ENCODE data around the gene DNAAF1.
"Not testable (repeated sequence)": the region's sequence is repeated elsewhere in the genome, so short reads cannot be mapped to it uniquely, and the experiment has no call there.

DNAAF1 gene

DNA sequence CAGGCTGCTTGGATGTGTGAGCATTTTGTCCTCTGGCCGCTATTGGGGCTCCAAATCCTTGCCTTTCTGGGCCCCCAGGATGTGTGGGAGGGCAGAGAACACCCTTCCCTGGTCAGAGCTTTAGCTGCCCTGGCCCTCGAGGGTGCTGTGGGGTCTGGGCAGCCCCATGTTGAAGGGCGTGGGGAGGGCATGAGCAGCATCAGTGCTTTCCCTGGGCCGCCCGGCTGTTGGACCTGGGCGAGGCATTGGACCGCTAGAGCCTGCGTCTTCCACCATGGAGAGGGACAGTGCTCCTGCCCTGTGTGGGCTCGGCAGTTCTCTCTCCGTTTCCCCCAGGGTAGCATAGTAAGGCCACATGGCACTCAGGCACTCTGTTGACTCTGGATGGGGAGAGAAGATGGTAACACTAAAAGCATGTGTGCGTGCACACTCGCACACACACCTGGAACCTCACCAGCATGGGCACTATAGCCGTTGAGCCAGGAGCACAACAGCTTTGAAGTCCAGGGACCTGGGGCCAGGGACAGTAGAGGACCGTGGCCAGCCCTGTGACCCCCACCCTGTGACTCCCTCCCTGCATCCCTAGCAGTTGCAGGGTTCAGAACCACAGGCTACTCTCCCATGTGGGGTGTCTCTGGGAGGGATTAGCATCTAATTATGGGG lies 52.5 kb downstream of the DNAAF1 start:
- TF ChIP-seq, protein P1, sequence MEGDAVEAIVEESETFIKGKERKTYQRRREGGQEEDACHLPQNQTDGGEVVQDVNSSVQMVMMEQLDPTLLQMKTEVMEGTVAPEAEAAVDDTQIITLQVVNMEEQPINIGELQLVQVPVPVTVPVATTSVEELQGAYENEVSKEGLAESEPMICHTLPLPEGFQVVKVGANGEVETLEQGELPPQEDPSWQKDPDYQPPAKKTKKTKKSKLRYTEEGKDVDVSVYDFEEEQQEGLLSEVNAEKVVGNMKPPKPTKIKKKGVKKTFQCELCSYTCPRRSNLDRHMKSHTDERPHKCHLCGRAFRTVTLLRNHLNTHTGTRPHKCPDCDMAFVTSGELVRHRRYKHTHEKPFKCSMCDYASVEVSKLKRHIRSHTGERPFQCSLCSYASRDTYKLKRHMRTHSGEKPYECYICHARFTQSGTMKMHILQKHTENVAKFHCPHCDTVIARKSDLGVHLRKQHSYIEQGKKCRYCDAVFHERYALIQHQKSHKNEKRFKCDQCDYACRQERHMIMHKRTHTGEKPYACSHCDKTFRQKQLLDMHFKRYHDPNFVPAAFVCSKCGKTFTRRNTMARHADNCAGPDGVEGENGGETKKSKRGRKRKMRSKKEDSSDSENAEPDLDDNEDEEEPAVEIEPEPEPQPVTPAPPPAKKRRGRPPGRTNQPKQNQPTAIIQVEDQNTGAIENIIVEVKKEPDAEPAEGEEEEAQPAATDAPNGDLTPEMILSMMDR (IDR thresholded peaks at IDR 0.05; ENCODE audit: low read depth, low read length, missing control alignments), result no peak
- in situ Hi-C loops (cut with HindIII; ENCODE audit: low pct_ligation_motif_present, low sequenced_read_pairs), result no loop called here
- DNase-seq, result no peak
- no peak overlapping the region for H3K4me3 ChIP-seq (ENCODE audit: low read depth, low read length)
- H3K36me3 ChIP-seq (replicated peaks), result no peaks in the 10 kb centered on the region
- H3K27me3 ChIP-seq (replicated peaks), result no peaks in the 10 kb centered on the region
- H3K27ac ChIP-seq, result no peak overlapping the region

DNA sequence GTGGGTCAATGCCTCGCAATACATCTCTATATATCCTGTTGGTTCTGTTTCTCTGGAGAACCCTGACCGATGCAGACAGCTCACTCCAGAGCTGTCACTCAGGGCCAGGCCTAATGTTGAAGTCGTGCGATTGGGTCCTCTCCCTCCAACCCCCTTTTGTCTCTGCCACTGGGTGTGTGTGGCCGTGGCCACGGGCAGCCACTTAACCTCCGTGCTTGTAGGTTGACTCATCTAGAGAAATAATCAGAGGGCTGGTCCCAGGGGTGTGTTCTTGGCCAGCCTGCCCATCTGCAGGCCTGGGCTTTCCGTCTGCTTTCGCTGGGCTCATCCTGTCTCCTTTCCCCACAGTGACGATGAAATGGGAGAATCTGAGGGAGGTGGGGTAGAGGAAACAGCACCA lies 53.3 kb downstream of the DNAAF1 start:
- in situ Hi-C loops (cut with HindIII; ENCODE audit: low pct_ligation_motif_present, low sequenced_read_pairs), result no loop called here
- no peak overlapping the region for H3K4me3 ChIP-seq (ENCODE audit: low read depth, low read length)
- TF ChIP-seq, protein P1 (IDR thresholded peaks at IDR 0.05; ENCODE audit: low read depth, low read length, missing control alignments), result no peak
- H3K27ac ChIP-seq, result no peak overlapping the region
- DNase-seq, result peak; percentile 75
- no peaks in the 10 kb centered on the region for H3K36me3 ChIP-seq (replicated peaks)
- no peaks in the 10 kb centered on the region for H3K27me3 ChIP-seq (replicated peaks)

DNA sequence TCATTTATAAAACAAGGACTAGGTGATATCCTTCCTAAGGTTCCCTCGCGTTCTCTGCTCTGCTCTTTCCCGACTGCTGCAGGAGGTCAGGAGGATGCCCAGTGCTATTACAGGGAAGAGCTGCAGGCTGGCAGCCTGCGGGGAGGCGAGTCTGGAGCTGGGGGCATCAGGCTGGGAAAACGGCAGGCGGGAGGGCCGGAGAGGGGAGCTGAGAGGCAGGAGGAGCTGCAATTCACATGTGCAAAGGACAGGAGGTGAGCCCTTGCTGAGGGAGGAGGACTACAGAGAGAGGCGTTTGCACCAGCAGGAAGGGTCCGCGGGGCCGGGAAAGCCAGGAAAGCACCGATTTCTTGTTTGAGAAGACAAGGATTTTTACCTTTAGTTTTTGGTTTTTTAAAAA lies 54.0 kb downstream of the DNAAF1 start:
- no peaks in the 10 kb centered on the region for H3K27me3 ChIP-seq (replicated peaks)
- no peak for DNase-seq
- H3K36me3 ChIP-seq (replicated peaks), result no peaks in the 10 kb centered on the region
- TF ChIP-seq, protein P1 (IDR thresholded peaks at IDR 0.05; ENCODE audit: low read depth, low read length, missing control alignments), result no peak
- in situ Hi-C loops (cut with HindIII; ENCODE audit: low pct_ligation_motif_present, low sequenced_read_pairs), result no loop called here
- H3K27ac ChIP-seq, result no peak overlapping the region
- H3K4me3 ChIP-seq (ENCODE audit: low read depth, low read length), result no peak overlapping the region

DNA sequence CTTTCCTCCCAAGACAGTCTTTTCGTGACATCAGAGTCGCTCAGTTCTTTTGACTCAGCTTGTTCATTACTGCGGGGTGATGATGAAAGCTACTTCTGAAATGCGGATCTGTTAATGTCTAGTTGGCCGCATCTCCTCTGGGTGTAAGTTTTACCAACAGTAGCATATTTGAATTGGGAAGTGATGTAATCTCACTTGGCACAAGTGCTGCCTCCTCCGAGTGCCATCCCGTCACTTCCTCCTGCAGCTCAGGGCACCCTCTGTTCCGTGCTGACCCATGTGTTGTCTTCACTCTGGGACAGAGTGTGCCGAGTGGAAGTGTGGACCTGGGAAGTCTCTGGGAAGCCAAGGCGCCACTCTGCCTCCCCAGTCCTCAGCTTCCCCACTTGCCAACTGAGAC lies 54.8 kb downstream of the DNAAF1 start:
- in situ Hi-C loops (cut with HindIII; ENCODE audit: low pct_ligation_motif_present, low sequenced_read_pairs), result no loop called here
- H3K36me3 ChIP-seq (replicated peaks), result no peaks in the 10 kb centered on the region
- no peak for DNase-seq
- TF ChIP-seq, protein P1 (IDR thresholded peaks at IDR 0.05; ENCODE audit: low read depth, low read length, missing control alignments), result no peak
- H3K27ac ChIP-seq, result no peak overlapping the region
- no peaks in the 10 kb centered on the region for H3K27me3 ChIP-seq (replicated peaks)
- H3K4me3 ChIP-seq (ENCODE audit: low read depth, low read length), result no peak overlapping the region

DNA sequence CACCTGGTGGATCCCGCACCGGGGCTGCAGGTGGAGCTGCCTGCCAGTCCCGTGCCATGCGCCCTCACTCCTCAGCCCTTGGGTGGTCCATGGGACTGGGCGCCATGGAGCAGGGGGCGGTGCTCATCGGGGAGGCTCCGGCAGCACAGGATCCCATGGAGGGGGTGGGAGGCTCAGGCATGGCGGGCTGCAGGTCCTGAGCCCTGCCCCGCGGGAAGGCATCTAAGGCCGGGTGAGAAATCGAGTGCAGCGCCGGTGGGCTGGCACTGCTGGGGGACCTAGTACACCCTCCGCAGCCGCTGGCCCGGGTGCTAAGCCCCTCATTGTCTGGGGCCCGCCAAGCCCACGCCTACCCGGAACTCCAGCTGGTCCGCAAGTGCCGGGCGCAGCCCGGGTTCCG lies 59.4 kb downstream of the DNAAF1 start:
- H3K27me3 ChIP-seq (replicated peaks); H3K36me3 ChIP-seq (replicated peaks); H3K4me3 ChIP-seq (ENCODE audit: low read depth, low read length); in situ Hi-C loops (cut with HindIII; ENCODE audit: low pct_ligation_motif_present, low sequenced_read_pairs); DNase-seq; H3K27ac ChIP-seq: not testable (repeated sequence)

DNA sequence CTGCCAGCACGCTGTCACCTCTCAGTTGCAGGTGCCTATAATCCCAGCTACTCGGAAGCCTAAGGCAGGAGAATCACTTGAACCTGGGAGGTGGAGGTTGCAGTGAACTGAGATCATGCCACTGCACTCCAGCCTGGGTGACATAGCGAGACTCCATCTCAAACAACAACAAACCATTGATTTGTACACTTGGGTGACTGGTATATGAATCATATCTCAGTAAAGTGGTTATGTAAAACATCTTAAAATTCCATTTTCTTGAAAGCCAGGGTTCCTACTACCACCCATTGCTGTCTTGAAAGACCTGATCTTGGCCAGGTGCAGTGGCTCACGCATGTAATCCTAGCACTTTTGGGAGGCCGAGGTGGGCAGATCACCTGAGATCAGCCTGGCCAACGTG lies 60.0 kb downstream of the DNAAF1 start:
- in situ Hi-C loops (cut with HindIII; ENCODE audit: low pct_ligation_motif_present, low sequenced_read_pairs); H3K36me3 ChIP-seq (replicated peaks); H3K4me3 ChIP-seq (ENCODE audit: low read depth, low read length); H3K27ac ChIP-seq; H3K27me3 ChIP-seq (replicated peaks): not testable (repeated sequence)
- DNase-seq, result peak; percentile 10

DNA sequence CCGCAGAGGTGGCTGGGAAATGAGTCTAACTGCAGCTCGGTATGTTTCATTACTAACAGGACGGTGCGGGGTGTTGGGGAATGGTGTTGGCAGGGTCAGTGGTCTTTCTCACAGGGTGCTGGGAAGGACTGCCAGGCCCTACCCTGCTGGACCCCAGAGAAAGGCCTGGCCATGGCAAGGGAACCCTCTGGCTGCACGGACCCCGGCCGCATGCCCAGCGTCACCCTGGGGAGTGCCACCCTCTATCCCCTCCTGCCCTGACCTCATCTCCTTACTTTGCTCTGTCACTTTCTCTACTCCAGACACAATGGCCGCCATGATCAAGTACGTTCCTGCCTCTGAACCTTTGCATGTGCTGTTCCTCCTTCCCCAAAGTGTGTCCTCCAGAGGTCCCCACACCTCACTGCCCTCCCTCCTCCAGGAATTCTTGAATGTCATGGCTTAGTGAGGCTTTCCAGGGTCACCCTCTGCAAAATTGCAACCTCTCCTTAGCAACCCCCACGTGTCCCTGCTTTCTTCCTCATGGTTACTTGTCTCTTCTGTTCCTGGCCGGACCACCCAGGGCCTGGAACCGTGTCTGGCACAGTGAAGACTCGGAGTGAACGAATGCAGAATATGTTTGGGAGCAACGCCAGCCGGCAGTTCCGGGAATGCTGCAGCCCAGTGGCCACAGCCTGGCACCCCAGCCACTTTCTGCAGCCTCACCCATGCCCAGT lies 61.0 kb downstream of the DNAAF1 start:
- Histone ChIP-seq H3K27ac (no peak overlapping the region), H3K4me3 (ENCODE audit: low read depth, low read length) (no peak overlapping the region), H3K36me3 (replicated peaks) (no peaks in the 10 kb centered on the region), H3K27me3 (replicated peaks) (no peaks in the 10 kb centered on the region)
- in situ Hi-C loops (cut with HindIII; ENCODE audit: low pct_ligation_motif_present, low sequenced_read_pairs), result no loop called here
- no peak for DNase-seq
- TF ChIP-seq, protein P1 (IDR thresholded peaks at IDR 0.05; ENCODE audit: low read depth, low read length, missing control alignments), result no peak

Measured in brain microvascular endothelial cell (primary cell).